Esophagus (tissue), 2 donors: ENCODE measurements around the gene MBP. TPM values are rescaled to one million over a fixed set of nuclear protein-coding genes. Genes with fewer than 3 reads are reported as not detected.

ENCODE experiments used
- H3K27ac ChIP-seq, 2 donors: one replicate each; pipeline ENCODE4 v1.5.1; 2013; ENCODE audit warnings: low read depth in 2 of 2, mild to moderate bottlenecking in 2 of 2, inconsistent platforms in 1 of 2, low read length in 1 of 2, moderate library complexity in 1 of 2
- H3K27me3 ChIP-seq, 2 donors: one replicate each; pipeline ENCODE4 v1.6.1; 2013; ENCODE audit warnings: low read length in 2 of 2, control low read depth in 1 of 2, mild to moderate bottlenecking in 1 of 2; ENCODE audit not compliant: insufficient read depth in 2 of 2, control insufficient read depth in 1 of 2
- H3K36me3 ChIP-seq, 2 donors: one replicate each; pipeline ENCODE4 v1.6.1; 2013; ENCODE audit warnings: low read length in 1 of 2; ENCODE audit not compliant: control insufficient read depth in 2 of 2, insufficient read depth in 2 of 2
- H3K4me1 ChIP-seq, 2 donors: one replicate each; pipeline ENCODE4 v1.6.1; 2013; ENCODE audit warnings: low read length in 1 of 2; ENCODE audit not compliant: control insufficient read depth in 2 of 2, insufficient read depth in 2 of 2
- H3K4me3 ChIP-seq, 2 donors: one replicate each; pipeline ENCODE4 v1.5.1; 2013; ENCODE audit warnings: low read length in 2 of 2, mild to moderate bottlenecking in 2 of 2, low read depth in 1 of 2, moderate library complexity in 1 of 2
- H3K9me3 ChIP-seq, 2 donors: one replicate each; pipeline ENCODE4 v1.6.1; 2013; ENCODE audit warnings: mild to moderate bottlenecking in 2 of 2, low read depth in 1 of 2, low read length in 1 of 2, moderate library complexity in 1 of 2; ENCODE audit not compliant: control insufficient read depth in 2 of 2, insufficient read depth in 1 of 2
- WGBS, 2 donors: extraction: QIAGEN DNeasy Blood & Tissue Kit; methylation state at CpG; one replicate each; pipeline ENCODE4 v1.1.7; 2013; 5-methylcytosine and 5-hydroxymethylcytosine counted together
- polyA plus RNA-seq, 2 donors: library from polyadenylated mRNA; stranded (reverse); fragments of 200-250 nt; gene quantifications; one replicate each; pipeline ENCODE4 v1.2.3, GENCODE V29; 2013
- donor health status: healthy with polysubstance abuse.
- donor health status: Bipolar disorder and iron deficiency.

Gene MBP
- polyA plus RNA-seq, 2 donors = 9.7 to 10.8 TPM

- no peak overlapping the region for H3K4me3 ChIP-seq
- H3K4me1 ChIP-seq = peaks cover 3 to 4% of the 10 kb centered on the region in 2 donors
- peak overlapping the region in 1 of 2 donors; percentile 37 for H3K27ac ChIP-seq
- H3K36me3 ChIP-seq = no peaks in the 10 kb centered on the region
- no peaks in the 10 kb centered on the region for H3K9me3 ChIP-seq
- no peaks in the 10 kb centered on the region for H3K27me3 ChIP-seq
- WGBS, 2 donors = 80 to 89% methylated on average over 6 of the region's 6 CpGs
Measured at GRCh38 chr18:77079088-77079487, 53.5 kb downstream of the MBP start.

GRCh38 chr18:77078690-77079070, 53.9 kb downstream of the MBP start:
- Histone ChIP-seq H3K27me3 (no peaks in the 10 kb centered on the region), H3K27ac (peak overlapping the region in 1 of 2 donors; percentile 37), H3K4me3 (no peak overlapping the region), H3K36me3 (no peaks in the 10 kb centered on the region), H3K4me1 (peaks cover 3 to 4% of the 10 kb centered on the region in 2 donors), H3K9me3 (no peaks in the 10 kb centered on the region)
- 88 to 90% methylated on average over 5 of the region's 5 CpGs for WGBS, 2 donors

DNA sequence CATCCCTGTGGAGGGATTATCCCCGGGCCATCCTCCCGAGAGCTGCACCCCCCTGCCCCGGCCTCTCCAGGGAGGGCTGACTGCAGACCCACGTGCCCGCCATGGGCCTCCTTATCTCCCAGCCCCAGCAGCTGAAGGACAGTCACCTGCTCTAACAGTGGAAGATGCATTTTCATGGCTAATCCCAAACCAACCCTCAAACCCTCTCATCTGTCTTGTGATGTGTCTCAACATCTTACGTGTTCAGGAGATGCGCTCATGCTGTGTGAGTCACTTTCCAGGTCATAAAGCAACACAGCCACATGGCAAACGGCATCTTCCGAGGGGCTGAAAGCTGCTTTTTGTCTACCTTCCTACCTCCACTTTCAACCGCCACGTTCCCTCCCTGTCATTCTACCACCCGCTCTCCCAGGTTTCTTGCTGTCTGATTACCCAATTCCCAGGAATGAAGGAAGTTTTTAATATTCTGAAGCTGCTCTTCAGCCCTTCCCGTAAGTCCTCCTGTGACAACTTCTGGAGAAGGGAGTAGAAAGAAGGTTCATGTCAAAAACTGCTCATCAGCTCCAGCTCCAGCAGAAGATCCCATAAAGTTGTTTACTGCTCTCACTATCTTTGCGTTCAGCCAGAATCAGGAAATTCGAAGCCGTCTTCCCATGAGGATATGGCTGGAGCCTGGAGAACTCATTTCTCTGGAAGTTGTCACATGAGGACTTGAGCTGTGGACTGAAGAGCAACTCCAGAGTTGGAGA, 54.5 kb downstream of the MBP start:
- H3K36me3 ChIP-seq = no peaks in the 10 kb centered on the region
- WGBS, 2 donors = 84 to 86% methylated on average over 16 of the region's 16 CpGs
- peaks cover 3 to 4% of the 10 kb centered on the region in 2 donors for H3K4me1 ChIP-seq
- no peak overlapping the region for H3K27ac ChIP-seq
- H3K27me3 ChIP-seq = no peaks in the 10 kb centered on the region
- no peaks in the 10 kb centered on the region for H3K9me3 ChIP-seq
- H3K4me3 ChIP-seq = no peak overlapping the region

GRCh38 chr18:77077401-77077800, 55.2 kb downstream of the MBP start:
- peaks cover 1 to 3% of the 10 kb centered on the region in 2 donors for H3K4me1 ChIP-seq
- no peaks in the 10 kb centered on the region for H3K36me3 ChIP-seq
- no peak overlapping the region for H3K27ac ChIP-seq
- no peak overlapping the region for H3K4me3 ChIP-seq
- H3K27me3 ChIP-seq = no peaks in the 10 kb centered on the region
- WGBS, 2 donors = 94 to 96% methylated on average over 7 of the region's 7 CpGs
- H3K9me3 ChIP-seq = no peaks in the 10 kb centered on the region

- 93 to 97% methylated on average over 9 of the region's 9 CpGs for WGBS, 2 donors
- H3K27ac ChIP-seq = no peak overlapping the region
- H3K27me3 ChIP-seq = no peaks in the 10 kb centered on the region
- H3K9me3 ChIP-seq = no peaks in the 10 kb centered on the region
- no peak overlapping the region for H3K4me3 ChIP-seq
- H3K4me1 ChIP-seq = peaks cover 0 to 3% of the 10 kb centered on the region in 2 donors
- no peaks in the 10 kb centered on the region for H3K36me3 ChIP-seq
Measured at GRCh38 chr18:77076111-77076510, 56.5 kb downstream of the MBP start.

DNA sequence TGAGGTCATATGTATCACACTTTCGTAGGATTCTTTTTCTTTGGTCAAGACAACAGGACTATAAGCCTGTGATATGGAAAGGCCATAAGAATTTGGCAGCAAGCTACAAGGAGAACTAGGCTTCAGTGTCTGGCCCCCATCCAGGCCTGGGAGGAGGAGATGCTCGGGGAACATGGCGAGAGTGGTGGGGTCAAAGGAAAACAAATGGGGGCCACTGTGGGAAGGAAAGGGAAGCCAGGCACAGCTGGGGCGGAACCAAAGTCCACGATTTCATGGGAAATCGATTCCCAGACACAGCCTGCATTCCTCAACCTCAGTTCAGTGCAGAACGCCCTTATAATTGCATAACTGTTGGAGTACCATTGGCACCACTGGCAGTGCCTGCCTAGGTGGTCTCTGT, 58.2 kb downstream of the MBP start:
- H3K27ac ChIP-seq = no peak overlapping the region
- no peaks in the 10 kb centered on the region for H3K9me3 ChIP-seq
- 75 to 84% methylated on average over 7 of the region's 7 CpGs for WGBS, 2 donors
- no peaks in the 10 kb centered on the region for H3K27me3 ChIP-seq
- no peak overlapping the region for H3K4me3 ChIP-seq
- H3K36me3 ChIP-seq = no peaks in the 10 kb centered on the region
- peaks cover 4% of the 10 kb centered on the region in 2 donors for H3K4me1 ChIP-seq

GRCh38 chr18:77073336-77074093, 59.1 kb downstream of the MBP start:
- H3K27ac ChIP-seq = peak overlapping the region in 1 of 2 donors; percentile 50
- WGBS, 2 donors = 82 to 90% methylated on average over 9 of the region's 9 CpGs
- H3K4me3 ChIP-seq = no peak overlapping the region
- H3K9me3 ChIP-seq = no peaks in the 10 kb centered on the region
- peaks cover 4 to 7% of the 10 kb centered on the region in 2 donors for H3K4me1 ChIP-seq
- H3K36me3 ChIP-seq = no peaks in the 10 kb centered on the region
- no peaks in the 10 kb centered on the region for H3K27me3 ChIP-seq

GRCh38 chr18:77072566-77072965, 60.0 kb downstream of the MBP start:
- no peaks in the 10 kb centered on the region for H3K9me3 ChIP-seq
- 94 to 95% methylated on average over 7 of the region's 7 CpGs for WGBS, 2 donors
- H3K27ac ChIP-seq = peak overlapping the region; percentile 1 to 36
- H3K4me1 ChIP-seq = peaks cover 4 to 10% of the 10 kb centered on the region in 2 donors
- H3K36me3 ChIP-seq = no peaks in the 10 kb centered on the region
- H3K27me3 ChIP-seq = no peaks in the 10 kb centered on the region
- H3K4me3 ChIP-seq = no peak overlapping the region

GRCh38 chr18:77071711-77072292, 60.8 kb downstream of the MBP start:
- 29 to 33% methylated on average over 10 of the region's 10 CpGs for WGBS, 2 donors
- H3K9me3 ChIP-seq = no peaks in the 10 kb centered on the region
- no peaks in the 10 kb centered on the region for H3K27me3 ChIP-seq
- no peak overlapping the region for H3K4me3 ChIP-seq
- H3K27ac ChIP-seq = peak overlapping the region; percentile 47 to 84
- H3K36me3 ChIP-seq = no peaks in the 10 kb centered on the region
- H3K4me1 ChIP-seq = peaks cover 6 to 15% of the 10 kb centered on the region in 2 donors
